Gastrocnemius medialis (tissue), 4 donors: ENCODE data around the gene PRKAG2.

Experiments used
- POLR2A ChIP-seq, 2 donors: fragments of 450-650 bp; IDR thresholded peaks; one replicate each; pipeline ENCODE4 v1.6.1; 2017; ENCODE audit warnings: antibody characterized with exemption in 2 of 2, mild to moderate bottlenecking in 2 of 2, moderate library complexity in 2 of 2
- TF ChIP-seq, protein P1 (sequence below), 5 experiments: fragments of 450-650 bp in 3 of 5; fragments of 200-600 bp in 2 of 5; sonication (generic) in 2 of 5; IDR thresholded peaks in 4 of 5; conservative IDR thresholded peaks in 1 of 5; 1 replicate in 4 of 5; 2 replicates in 1 of 5; pipeline ENCODE4 v1.5.1; 2016 to 2019; ENCODE audit warnings: antibody characterized with exemption in 5 of 5, mild to moderate bottlenecking in 3 of 5, moderate library complexity in 3 of 5

DNA sequence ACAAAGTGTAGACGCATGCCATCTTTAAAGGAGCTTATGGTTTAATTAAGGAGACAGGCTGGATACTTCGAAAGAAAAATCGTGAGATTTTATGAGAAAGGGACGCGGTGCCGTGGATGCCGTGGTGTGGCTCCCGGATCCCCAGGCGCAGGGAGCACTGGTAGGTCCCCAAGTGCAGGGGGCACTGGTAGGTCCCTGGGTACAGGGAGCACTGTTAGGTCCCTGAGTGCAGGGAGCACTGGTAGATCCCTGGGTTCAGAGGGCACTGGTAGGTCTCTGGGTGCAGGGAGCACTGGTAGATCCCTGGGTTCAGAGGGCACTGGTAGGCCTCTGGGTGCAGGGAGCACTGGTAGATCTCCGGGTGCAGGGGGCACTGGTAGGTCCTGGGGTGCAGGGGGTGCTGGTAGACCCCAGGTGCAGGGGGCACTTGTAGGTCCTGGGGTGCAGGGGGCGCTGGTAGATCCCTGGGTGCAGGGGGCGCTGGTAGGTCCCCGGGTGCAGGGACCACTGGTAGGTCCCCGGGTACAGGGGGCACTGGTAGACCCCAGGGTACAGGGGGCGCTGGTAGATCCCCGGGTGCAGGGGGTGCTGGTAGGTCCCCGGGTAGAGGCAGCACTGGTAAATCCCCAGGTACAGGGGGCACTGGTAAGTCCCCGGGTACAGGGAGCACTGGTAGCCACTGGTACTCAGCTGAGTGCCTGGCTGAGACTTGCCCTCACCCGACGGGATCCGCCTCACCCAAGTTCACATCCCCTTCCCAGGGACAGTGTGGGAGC, 14.1 kb downstream of the PRKAG2 start:
- TF ChIP-seq POLR2A (IDR thresholded peaks at IDR 0.05): no peak
- TF ChIP-seq, protein P1, sequence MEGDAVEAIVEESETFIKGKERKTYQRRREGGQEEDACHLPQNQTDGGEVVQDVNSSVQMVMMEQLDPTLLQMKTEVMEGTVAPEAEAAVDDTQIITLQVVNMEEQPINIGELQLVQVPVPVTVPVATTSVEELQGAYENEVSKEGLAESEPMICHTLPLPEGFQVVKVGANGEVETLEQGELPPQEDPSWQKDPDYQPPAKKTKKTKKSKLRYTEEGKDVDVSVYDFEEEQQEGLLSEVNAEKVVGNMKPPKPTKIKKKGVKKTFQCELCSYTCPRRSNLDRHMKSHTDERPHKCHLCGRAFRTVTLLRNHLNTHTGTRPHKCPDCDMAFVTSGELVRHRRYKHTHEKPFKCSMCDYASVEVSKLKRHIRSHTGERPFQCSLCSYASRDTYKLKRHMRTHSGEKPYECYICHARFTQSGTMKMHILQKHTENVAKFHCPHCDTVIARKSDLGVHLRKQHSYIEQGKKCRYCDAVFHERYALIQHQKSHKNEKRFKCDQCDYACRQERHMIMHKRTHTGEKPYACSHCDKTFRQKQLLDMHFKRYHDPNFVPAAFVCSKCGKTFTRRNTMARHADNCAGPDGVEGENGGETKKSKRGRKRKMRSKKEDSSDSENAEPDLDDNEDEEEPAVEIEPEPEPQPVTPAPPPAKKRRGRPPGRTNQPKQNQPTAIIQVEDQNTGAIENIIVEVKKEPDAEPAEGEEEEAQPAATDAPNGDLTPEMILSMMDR (IDR thresholded peaks at IDR 0.05 in 4 of 5, conservative IDR thresholded peaks at IDR 0.05 in 1 of 5): no peak
